ENCODE data around the gene ABHD17A.

ABHD17A gene

DNA sequence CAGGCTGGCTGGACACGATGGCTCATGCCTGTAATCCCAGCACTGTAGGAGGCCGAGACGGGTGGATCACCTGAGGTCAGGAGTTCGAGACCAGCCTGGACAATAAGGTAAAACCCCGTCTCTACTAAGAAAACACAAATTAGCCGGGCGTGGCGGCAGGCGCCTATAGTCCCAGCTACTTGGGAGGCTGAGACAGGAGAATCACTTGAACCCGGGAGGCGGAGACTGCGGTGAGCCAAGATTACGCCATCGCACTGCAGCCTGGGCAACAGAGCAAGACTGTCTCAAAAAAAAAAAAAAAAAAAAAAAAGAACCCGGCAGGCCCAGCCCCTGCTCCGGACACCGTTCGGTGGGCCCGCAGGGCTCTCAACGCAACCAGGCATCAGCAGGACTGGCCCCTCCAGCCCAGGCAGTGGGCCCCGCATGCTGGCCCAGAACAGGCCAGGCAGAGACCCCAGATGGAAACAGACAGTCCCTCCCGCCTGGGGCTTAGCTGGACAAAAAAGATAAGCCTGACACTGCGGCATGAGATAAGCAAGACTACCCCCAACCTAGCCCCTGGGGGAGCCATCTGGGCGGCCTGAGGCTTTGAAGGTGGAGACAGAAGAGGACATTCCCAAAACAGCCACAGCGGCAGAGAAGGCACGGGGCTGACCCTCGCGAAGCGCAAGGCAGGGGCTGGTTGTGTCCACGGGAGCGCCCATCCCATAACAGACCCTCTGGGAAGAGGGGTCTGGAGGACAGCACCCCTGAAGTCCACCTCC, 48.7 kb downstream of the ABHD17A start:
- POLR2A ChIA-PET = interaction anchor here (0.5 kb wide), 1 partner anchor 11 kb away, joined by 11 read pairs; no protein-coding TSS in a partner anchor

DNA sequence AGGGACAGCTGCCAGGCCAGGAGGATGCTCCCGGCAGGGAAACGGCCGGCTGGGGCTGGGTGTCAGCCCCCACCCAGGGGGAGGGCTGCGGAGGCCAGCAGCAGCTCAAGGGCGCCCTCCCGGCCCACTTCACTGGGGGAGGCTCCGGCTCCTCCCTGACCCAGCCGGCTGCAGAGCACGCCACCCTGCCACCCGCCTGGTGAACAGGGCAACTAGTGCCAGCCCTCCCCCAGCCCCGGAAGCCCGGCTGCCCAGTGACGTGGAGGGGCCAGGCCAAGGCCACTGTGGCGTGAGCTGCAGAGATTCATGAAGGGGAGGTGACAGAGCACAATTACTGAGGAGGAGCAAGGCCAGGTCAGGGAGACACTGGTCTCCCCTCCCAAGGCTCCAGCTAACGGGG, 51.8 kb downstream of the ABHD17A start:
- POLR2A ChIA-PET = interaction anchor here (0.6 kb wide), 1 partner anchor 1023 kb away, joined by 3 read pairs; no protein-coding TSS in a partner anchor
- no peak for DNase-seq (ENCODE audit: extremely low spot score)
- TF ChIP-seq, protein P1, sequence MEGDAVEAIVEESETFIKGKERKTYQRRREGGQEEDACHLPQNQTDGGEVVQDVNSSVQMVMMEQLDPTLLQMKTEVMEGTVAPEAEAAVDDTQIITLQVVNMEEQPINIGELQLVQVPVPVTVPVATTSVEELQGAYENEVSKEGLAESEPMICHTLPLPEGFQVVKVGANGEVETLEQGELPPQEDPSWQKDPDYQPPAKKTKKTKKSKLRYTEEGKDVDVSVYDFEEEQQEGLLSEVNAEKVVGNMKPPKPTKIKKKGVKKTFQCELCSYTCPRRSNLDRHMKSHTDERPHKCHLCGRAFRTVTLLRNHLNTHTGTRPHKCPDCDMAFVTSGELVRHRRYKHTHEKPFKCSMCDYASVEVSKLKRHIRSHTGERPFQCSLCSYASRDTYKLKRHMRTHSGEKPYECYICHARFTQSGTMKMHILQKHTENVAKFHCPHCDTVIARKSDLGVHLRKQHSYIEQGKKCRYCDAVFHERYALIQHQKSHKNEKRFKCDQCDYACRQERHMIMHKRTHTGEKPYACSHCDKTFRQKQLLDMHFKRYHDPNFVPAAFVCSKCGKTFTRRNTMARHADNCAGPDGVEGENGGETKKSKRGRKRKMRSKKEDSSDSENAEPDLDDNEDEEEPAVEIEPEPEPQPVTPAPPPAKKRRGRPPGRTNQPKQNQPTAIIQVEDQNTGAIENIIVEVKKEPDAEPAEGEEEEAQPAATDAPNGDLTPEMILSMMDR (IDR thresholded peaks at IDR 0.05; ENCODE audit: control extremely low read depth, extremely low read depth, low read depth, missing control alignments) = no peak
- CTCF ChIA-PET = no interaction called here

More for the DNA sequence above, 48.7 kb downstream of the ABHD17A start:
- CTCF ChIA-PET = interaction anchor here (0.8 to 7.1 kb wide), 10 partner anchors 10 to 75 kb away, joined by 3 to 152 read pairs (median 9); partner anchors contain the start of gene REXO1
- no peak for DNase-seq (ENCODE audit: extremely low spot score)
- TF ChIP-seq, protein P1 (IDR thresholded peaks at IDR 0.05; ENCODE audit: control extremely low read depth, extremely low read depth, low read depth, missing control alignments) = no peak

GRCh38 chr19:1832046-1832663, 53.1 kb downstream of the ABHD17A start:
- CTCF ChIA-PET = interaction anchor here (0.6 kb wide), 1 partner anchor 192 kb away, joined by 3 read pairs; no protein-coding TSS in a partner anchor
- POLR2A ChIA-PET = no interaction called here
- no peak for DNase-seq (ENCODE audit: extremely low spot score)
- TF ChIP-seq, protein P1 (IDR thresholded peaks at IDR 0.05; ENCODE audit: control extremely low read depth, extremely low read depth, low read depth, missing control alignments) = no peak

- no peak for DNase-seq (ENCODE audit: extremely low spot score)
- ChIA-PET CTCF (interaction anchor here (1.3 kb wide), 1 partner anchor 18 kb away, joined by 3 read pairs; no protein-coding TSS in a partner anchor), POLR2A (no interaction called here)
- TF ChIP-seq, protein P1 (IDR thresholded peaks at IDR 0.05; ENCODE audit: control extremely low read depth, extremely low read depth, low read depth, missing control alignments) = no peak
Observed at GRCh38 chr19:1830978-1831377, 54.3 kb downstream of the ABHD17A start.

DNA sequence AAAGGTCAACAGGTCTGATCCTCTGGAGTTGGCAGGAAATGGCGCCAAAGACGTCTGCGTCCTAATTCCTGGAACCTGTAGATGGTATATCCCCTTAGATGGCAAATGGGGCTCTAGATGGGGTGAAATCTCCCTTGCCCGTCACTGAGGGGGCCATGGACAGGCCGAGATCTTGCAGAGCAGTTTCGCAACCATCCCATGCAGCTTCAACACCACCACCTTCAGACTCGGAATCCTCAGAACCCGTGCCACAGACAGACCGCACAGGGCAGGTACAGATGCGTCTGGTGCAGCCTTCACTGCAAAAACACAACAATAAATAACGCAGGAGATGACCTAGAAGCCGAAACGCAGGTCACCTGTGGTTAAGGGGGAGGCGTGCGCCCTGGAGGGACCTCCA, 54.7 kb downstream of the ABHD17A start:
- ChIA-PET CTCF (interaction anchor here (1.0 to 10.1 kb wide), 4 partner anchors 7 to 285 kb away, joined by 3 to 152 read pairs (median 6); no protein-coding TSS in a partner anchor), POLR2A (no interaction called here)
- TF ChIP-seq, protein P1 (IDR thresholded peaks at IDR 0.05; ENCODE audit: control extremely low read depth, extremely low read depth, low read depth, missing control alignments) = no peak
- DNase-seq (ENCODE audit: extremely low spot score) = no peak

DNA sequence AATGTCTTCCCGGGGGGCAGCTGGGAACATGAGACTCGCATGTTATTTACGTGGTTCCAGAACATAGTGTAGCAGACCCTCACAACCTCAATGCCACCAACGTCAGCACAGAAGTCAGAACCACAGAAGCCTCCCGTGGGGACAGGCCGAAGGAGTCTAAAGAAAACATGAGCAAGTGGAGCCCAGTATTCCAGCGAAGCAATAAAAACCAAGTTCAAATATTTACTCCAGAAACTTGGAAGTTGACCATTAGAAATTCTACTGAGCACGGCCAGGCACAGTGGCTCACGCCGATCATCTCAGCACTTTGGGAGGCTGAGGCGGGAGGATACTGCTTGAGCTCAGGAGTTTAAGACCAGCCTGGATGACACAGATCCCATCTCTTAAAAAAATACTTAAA, 55.3 kb downstream of the ABHD17A start:
- TF ChIP-seq, protein P1 (IDR thresholded peaks at IDR 0.05; ENCODE audit: control extremely low read depth, extremely low read depth, low read depth, missing control alignments) = no peak
- POLR2A ChIA-PET = no interaction called here
- DNase-seq (ENCODE audit: extremely low spot score) = no peak
- CTCF ChIA-PET = interaction anchor here (1.0 to 10.1 kb wide), 4 partner anchors 7 to 284 kb away, joined by 3 to 152 read pairs (median 6); no protein-coding TSS in a partner anchor

All from GM10248 (cell line).